Measurements from ENCODE around the gene RNF123.

RNF123 gene

GRCh38 chr3:49716169-49716568, 26.8 kb downstream of the RNF123 start:
- no peak for TF ChIP-seq CTCF (IDR thresholded peaks at IDR 0.05)
- Histone ChIP-seq H3K4me3 (no peak overlapping the region), H3K27ac (no peak overlapping the region)
- DNase-seq (ENCODE audit: low spot score) = no peak

- DNase-seq (ENCODE audit: low spot score) = peak; percentile 72
- Histone ChIP-seq H3K4me3 (no peak overlapping the region), H3K27ac (no peak overlapping the region)
- no peak for TF ChIP-seq CTCF (IDR thresholded peaks at IDR 0.05)
Measured at GRCh38 chr3:49716691-49717210, 27.4 kb downstream of the RNF123 start.

- Histone ChIP-seq H3K27ac (no peak overlapping the region), H3K4me3 (no peak overlapping the region)
- TF ChIP-seq CTCF (IDR thresholded peaks at IDR 0.05) = no peak
- DNase-seq (ENCODE audit: low spot score) = peak; percentile 72
Measured at GRCh38 chr3:49717211-49717958, 28.0 kb downstream of the RNF123 start.

- H3K27ac ChIP-seq = no peak overlapping the region
- H3K4me3 ChIP-seq = peak overlapping the region; percentile 75
- DNase-seq (ENCODE audit: low spot score) = no peak
- no peak for TF ChIP-seq CTCF (IDR thresholded peaks at IDR 0.05)
Measured at GRCh38 chr3:49717959-49718857, 28.9 kb downstream of the RNF123 start.

- DNase-seq (ENCODE audit: low spot score) = peak; percentile 78
- peak overlapping the region; percentile 75 for H3K4me3 ChIP-seq
- no peak for TF ChIP-seq CTCF (IDR thresholded peaks at IDR 0.05)
- H3K27ac ChIP-seq = no peak overlapping the region
Measured at GRCh38 chr3:49718858-49719213, 29.5 kb downstream of the RNF123 start.

GRCh38 chr3:49719214-49719884, 30.0 kb downstream of the RNF123 start, which contains the start of gene AMIGO3:
Gene AMIGO3, minus strand, starts transcription at chr3:49719684. Its CDS starts 219 bp downstream, at chr3:49719465.
- Histone ChIP-seq H3K4me3 (peak within 1 kb of the TSS; percentile 75), H3K27ac (peak within 1 kb of the TSS; percentile 38 to 80)
- DNase-seq (ENCODE audit: low spot score) = peak; percentile 96
- peak; percentile 66 for TF ChIP-seq CTCF (IDR thresholded peaks at IDR 0.05)

All from coronary artery (tissue), 2 donors.